OCI-LY3 (cell line): ENCODE data around the gene RELN.

ENCODE experiments used
- EZH2phosphoT487 ChIP-seq: fragments of 200-600 bp; shearing (Covaris generic); IDR thresholded peaks from 2 replicates; pipeline ENCODE4 v1.6.1; 2018; ENCODE audit warnings: antibody characterized with exemption, mixed run types, low read depth
- TF ChIP-seq, protein P1 (sequence below): fragments of 200-600, 300-600 bp; sonication (generic); IDR thresholded peaks from 2 replicates; pipeline ENCODE4 v1.5.1; 2014; ENCODE audit warnings: antibody characterized with exemption, low read length, low read depth

DNA sequence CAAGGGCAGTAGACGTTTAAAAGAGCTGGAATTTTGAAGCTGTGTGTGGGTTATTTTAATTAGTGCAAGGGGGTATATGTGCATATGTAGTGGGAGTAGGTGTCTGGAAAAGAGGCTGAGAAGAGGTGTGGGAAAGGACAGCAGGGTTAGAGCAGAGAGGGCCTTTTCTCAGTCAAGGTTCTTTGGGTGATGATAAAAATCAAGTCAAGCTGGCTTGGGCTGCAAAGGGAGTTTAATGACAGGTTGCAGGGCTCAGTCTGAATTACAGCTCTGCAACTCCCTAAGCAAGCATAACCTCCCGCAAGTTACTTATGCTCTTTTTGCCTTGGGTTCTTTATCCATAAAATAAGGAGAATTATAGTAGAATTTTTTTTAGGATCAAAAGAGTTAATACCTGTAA, 83.5 kb downstream of the RELN start:
- TF ChIP-seq, protein P1, sequence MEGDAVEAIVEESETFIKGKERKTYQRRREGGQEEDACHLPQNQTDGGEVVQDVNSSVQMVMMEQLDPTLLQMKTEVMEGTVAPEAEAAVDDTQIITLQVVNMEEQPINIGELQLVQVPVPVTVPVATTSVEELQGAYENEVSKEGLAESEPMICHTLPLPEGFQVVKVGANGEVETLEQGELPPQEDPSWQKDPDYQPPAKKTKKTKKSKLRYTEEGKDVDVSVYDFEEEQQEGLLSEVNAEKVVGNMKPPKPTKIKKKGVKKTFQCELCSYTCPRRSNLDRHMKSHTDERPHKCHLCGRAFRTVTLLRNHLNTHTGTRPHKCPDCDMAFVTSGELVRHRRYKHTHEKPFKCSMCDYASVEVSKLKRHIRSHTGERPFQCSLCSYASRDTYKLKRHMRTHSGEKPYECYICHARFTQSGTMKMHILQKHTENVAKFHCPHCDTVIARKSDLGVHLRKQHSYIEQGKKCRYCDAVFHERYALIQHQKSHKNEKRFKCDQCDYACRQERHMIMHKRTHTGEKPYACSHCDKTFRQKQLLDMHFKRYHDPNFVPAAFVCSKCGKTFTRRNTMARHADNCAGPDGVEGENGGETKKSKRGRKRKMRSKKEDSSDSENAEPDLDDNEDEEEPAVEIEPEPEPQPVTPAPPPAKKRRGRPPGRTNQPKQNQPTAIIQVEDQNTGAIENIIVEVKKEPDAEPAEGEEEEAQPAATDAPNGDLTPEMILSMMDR, result no peak
- no peak for TF ChIP-seq EZH2phosphoT487
